Measurements from ENCODE around the gene ZNF79. TPM values are rescaled to one million over a fixed set of nuclear protein-coding genes. Genes with fewer than 3 reads are reported as not detected.

Gene ZNF79
- total RNA-seq, 1 donor from 2014 or later, result 8.3 TPM

DNA sequence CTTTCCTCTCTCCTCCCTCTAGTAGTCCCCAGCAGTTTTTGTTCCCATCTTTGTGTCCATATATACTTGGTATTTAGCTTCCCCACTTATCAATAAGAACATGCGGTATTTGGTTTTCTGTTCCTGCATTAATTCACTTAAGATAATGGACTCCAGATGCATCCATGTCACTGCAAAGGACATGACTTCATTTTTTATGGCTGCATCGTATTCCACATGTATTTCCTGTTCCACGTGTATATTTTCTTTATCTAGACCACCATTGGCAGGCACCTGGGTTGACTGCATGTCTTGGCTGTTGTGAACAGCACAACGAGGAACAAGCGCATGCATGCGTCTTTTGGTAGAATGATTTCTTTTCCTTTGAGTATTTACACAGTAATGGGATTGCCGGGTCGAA is 6.2 kb downstream of the ZNF79 start:
- H3K9me3 ChIP-seq, result no peaks in the 10 kb centered on the region
- H3K4me1 ChIP-seq, result peaks cover 16% of the 10 kb centered on the region
- H3K27ac ChIP-seq, result no peak overlapping the region
- ATAC-seq (no peak), DNase-seq (no peak)
- H3K36me3 ChIP-seq, result peaks cover 54% of the 10 kb centered on the region
- intact Hi-C loops (cut with DNase I), result no loop called here
- H3K4me3 ChIP-seq, result no peak overlapping the region
- H3K27me3 ChIP-seq, result no peaks in the 10 kb centered on the region
- TF ChIP-seq CTCF (IDR thresholded peaks at IDR 0.05), result no peak

- ATAC-seq, result no peak
- H3K36me3 ChIP-seq, result peaks cover 94% of the 10 kb centered on the region
Measured at GRCh38 chr9:127437497-127438264, 13.5 kb downstream of the ZNF79 start.

DNA sequence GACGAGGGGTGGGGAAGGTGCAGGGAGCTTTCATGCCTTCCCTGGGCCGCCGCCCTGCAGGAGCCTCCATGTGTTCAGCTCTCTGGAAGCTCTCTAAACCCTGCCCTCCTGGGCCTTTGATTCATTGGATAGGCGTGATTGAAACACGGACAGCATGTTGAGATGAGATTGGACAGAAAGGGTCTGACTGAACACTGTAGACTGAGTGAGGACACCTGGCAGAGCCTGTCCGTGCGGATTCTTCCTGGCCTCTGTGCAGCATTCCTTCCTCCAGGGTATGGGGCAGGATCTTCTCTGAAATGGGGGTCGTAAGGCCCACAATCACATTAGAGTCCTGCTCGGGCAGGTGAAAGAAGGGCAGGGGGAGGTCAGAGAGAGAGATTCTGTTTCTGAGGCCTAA is 14.2 kb downstream of the ZNF79 start:
- Histone ChIP-seq H3K27ac (no peak overlapping the region), H3K4me1 (no peaks in the 10 kb centered on the region), H3K9me3 (no peaks in the 10 kb centered on the region), H3K36me3 (peaks cover 97% of the 10 kb centered on the region), H3K27me3 (no peaks in the 10 kb centered on the region), H3K4me3 (no peak overlapping the region)
- intact Hi-C loops (cut with DNase I), result no loop called here
- no peak for TF ChIP-seq CTCF (IDR thresholded peaks at IDR 0.05)
- no peak for DNase-seq
- no peak for ATAC-seq

More at GRCh38 chr9:127437497-127438264, 13.5 kb downstream of the ZNF79 start:
- Histone ChIP-seq H3K27me3 (no peaks in the 10 kb centered on the region), H3K27ac (no peak overlapping the region), H3K9me3 (no peaks in the 10 kb centered on the region), H3K4me1 (no peaks in the 10 kb centered on the region), H3K4me3 (no peak overlapping the region)
- no peak for TF ChIP-seq CTCF (IDR thresholded peaks at IDR 0.05)
- intact Hi-C loops (cut with DNase I), result no loop called here
- no peak for DNase-seq

GRCh38 chr9:127444283-127444920 is 20.2 kb downstream of the ZNF79 start:
- Histone ChIP-seq H3K36me3 (peaks cover 95% of the 10 kb centered on the region), H3K9me3 (no peaks in the 10 kb centered on the region), H3K4me1 (peaks cover 12% of the 10 kb centered on the region), H3K27ac (no peak overlapping the region), H3K4me3 (no peak overlapping the region), H3K27me3 (no peaks in the 10 kb centered on the region)
- no peak for DNase-seq
- no peak for TF ChIP-seq CTCF (IDR thresholded peaks at IDR 0.05)
- intact Hi-C loops (cut with DNase I), result no loop called here
- ATAC-seq, result no peak

GRCh38 chr9:127444921-127445850 is 21.0 kb downstream of the ZNF79 start:
- Histone ChIP-seq H3K4me1 (peaks cover 20% of the 10 kb centered on the region), H3K36me3 (peaks cover 93% of the 10 kb centered on the region), H3K4me3 (no peak overlapping the region), H3K27me3 (no peaks in the 10 kb centered on the region), H3K9me3 (no peaks in the 10 kb centered on the region), H3K27ac (peak overlapping the region; percentile 11)
- intact Hi-C loops (cut with DNase I), result no loop called here
- DNase-seq, result no peak
- no peak for ATAC-seq
- no peak for TF ChIP-seq CTCF (IDR thresholded peaks at IDR 0.05)

Measured in upper lobe of right lung (tissue), 1 donor.